ENCODE measurements around the gene ARHGAP5. TPM values are rescaled to one million over a fixed set of nuclear protein-coding genes. Genes with fewer than 3 reads are reported as not detected.

The ARHGAP5 gene
- total and polyA plus RNA-seq, 2 experiments from 2014 or later, result 22.1 to 72.6 TPM

DNA sequence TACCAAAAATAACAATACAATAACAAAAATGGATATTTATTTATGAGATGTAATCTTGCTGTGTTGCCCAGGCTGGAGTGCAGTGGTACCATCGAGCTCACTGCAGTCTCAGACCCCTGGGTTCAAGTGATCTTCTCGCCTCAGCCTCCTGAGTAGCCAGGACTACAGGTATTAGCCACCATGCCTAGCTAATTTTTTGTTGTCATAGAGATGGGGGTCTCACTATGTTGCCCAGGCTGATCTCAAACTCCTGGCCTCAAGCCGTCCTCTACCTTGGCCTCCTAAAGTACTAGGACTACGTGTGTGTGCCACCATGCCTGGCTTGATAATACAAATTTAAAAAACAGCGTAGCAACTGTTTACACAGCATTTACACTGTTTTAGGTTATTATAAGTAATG is 23.1 kb downstream of the ARHGAP5 start:
- Histone ChIP-seq H3K27ac (ENCODE audit: low read depth) (no peak overlapping the region), H2AFZ (no peak overlapping the region), H4K20me1 (replicated peaks; ENCODE audit: insufficient read depth) (peaks cover 8% of the 10 kb centered on the region), H3K4me3 (no peak overlapping the region), H3K79me2 (replicated peaks; ENCODE audit: insufficient read depth) (peaks cover 92% of the 10 kb centered on the region), H3K4me1 (ENCODE audit: insufficient read depth) (no peaks in the 10 kb centered on the region), H3K4me2 (no peak overlapping the region), H3K27me3 (ENCODE audit: insufficient read depth) (no peaks in the 10 kb centered on the region), H3F3A (replicated peaks; ENCODE audit: low read depth) (no peaks in the 10 kb centered on the region), H3K36me3 (ENCODE audit: insufficient read depth) (no peaks in the 10 kb centered on the region), H3K9me2 (ENCODE audit: insufficient read depth) (no peaks in the 10 kb centered on the region)
- no peak overlapping the region for H3K4me3 Mint-ChIP-seq
- DNase-seq (ENCODE audit: low spot score) (no peak), ATAC-seq (no peak)
- TF ChIP-seq, protein P1, sequence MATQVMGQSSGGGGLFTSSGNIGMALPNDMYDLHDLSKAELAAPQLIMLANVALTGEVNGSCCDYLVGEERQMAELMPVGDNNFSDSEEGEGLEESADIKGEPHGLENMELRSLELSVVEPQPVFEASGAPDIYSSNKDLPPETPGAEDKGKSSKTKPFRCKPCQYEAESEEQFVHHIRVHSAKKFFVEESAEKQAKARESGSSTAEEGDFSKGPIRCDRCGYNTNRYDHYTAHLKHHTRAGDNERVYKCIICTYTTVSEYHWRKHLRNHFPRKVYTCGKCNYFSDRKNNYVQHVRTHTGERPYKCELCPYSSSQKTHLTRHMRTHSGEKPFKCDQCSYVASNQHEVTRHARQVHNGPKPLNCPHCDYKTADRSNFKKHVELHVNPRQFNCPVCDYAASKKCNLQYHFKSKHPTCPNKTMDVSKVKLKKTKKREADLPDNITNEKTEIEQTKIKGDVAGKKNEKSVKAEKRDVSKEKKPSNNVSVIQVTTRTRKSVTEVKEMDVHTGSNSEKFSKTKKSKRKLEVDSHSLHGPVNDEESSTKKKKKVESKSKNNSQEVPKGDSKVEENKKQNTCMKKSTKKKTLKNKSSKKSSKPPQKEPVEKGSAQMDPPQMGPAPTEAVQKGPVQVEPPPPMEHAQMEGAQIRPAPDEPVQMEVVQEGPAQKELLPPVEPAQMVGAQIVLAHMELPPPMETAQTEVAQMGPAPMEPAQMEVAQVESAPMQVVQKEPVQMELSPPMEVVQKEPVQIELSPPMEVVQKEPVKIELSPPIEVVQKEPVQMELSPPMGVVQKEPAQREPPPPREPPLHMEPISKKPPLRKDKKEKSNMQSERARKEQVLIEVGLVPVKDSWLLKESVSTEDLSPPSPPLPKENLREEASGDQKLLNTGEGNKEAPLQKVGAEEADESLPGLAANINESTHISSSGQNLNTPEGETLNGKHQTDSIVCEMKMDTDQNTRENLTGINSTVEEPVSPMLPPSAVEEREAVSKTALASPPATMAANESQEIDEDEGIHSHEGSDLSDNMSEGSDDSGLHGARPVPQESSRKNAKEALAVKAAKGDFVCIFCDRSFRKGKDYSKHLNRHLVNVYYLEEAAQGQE (IDR thresholded peaks at IDR 0.05; ENCODE audit: unreplicated experiment), result no peak
- no peak for TF ChIP-seq POLR2AphosphoS5 (IDR thresholded peaks at IDR 0.05; ENCODE audit: low read depth)
- TF ChIP-seq NANOG (IDR thresholded peaks at IDR 0.05; ENCODE audit: borderline replicate concordance), result no peak
- no peaks in the 10 kb centered on the region for H3K9me3 Mint-ChIP-seq
- H3K36me3 Mint-ChIP-seq (ENCODE audit: low read depth), result peaks cover 4% of the 10 kb centered on the region; the same call in 2 of the 3 replicates
- H3K27ac Mint-ChIP-seq, result no peak overlapping the region
- H3K4me1 Mint-ChIP-seq, result no peaks in the 10 kb centered on the region
- no peaks in the 10 kb centered on the region for H3K27me3 Mint-ChIP-seq (ENCODE audit: insufficient read depth, low read depth, poor library complexity)

DNA sequence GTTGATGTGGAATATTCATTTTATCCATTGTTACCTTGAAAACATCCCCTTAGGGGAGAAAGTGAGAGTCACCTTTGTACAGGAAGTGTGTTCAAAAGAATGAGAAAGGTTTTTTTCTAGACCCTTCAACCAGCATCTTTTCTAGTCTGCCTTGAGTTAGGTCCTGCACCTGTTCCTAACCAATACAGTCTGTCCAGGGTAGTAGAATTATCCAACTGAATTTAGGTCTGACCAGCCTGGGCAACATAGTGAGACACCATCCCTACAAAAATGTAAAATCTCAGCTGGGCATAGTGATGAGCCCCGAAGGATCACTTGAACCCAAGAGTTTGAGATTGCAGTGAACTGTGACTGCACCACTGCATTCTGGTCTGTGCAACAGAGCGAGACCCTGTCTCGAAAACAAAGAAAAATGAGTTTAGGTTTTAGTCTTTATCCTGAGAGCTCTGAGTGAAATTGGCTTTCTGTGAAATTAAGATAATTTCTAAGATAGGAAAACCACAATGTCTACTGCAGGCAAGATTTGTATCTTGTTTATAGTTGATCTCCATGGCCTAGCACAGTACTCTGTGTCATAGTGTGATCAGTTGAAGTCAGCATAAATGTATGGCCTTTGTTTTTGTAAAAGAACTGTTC is 25.2 kb downstream of the ARHGAP5 start:
- DNase-seq (ENCODE audit: low spot score), result no peak
- ATAC-seq, result no peak
- no peak overlapping the region for H3K27ac Mint-ChIP-seq
- TF ChIP-seq ZNF114 (CRISPR knock-in tag; IDR thresholded peaks at IDR 0.05), result no peak
- TF ChIP-seq, protein P2, sequence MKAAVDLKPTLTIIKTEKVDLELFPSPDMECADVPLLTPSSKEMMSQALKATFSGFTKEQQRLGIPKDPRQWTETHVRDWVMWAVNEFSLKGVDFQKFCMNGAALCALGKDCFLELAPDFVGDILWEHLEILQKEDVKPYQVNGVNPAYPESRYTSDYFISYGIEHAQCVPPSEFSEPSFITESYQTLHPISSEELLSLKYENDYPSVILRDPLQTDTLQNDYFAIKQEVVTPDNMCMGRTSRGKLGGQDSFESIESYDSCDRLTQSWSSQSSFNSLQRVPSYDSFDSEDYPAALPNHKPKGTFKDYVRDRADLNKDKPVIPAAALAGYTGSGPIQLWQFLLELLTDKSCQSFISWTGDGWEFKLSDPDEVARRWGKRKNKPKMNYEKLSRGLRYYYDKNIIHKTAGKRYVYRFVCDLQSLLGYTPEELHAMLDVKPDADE (IDR thresholded peaks at IDR 0.05), result no peak
- TF ChIP-seq, protein P1 (IDR thresholded peaks at IDR 0.05; ENCODE audit: unreplicated experiment), result no peak
- TF ChIP-seq, protein P3, sequence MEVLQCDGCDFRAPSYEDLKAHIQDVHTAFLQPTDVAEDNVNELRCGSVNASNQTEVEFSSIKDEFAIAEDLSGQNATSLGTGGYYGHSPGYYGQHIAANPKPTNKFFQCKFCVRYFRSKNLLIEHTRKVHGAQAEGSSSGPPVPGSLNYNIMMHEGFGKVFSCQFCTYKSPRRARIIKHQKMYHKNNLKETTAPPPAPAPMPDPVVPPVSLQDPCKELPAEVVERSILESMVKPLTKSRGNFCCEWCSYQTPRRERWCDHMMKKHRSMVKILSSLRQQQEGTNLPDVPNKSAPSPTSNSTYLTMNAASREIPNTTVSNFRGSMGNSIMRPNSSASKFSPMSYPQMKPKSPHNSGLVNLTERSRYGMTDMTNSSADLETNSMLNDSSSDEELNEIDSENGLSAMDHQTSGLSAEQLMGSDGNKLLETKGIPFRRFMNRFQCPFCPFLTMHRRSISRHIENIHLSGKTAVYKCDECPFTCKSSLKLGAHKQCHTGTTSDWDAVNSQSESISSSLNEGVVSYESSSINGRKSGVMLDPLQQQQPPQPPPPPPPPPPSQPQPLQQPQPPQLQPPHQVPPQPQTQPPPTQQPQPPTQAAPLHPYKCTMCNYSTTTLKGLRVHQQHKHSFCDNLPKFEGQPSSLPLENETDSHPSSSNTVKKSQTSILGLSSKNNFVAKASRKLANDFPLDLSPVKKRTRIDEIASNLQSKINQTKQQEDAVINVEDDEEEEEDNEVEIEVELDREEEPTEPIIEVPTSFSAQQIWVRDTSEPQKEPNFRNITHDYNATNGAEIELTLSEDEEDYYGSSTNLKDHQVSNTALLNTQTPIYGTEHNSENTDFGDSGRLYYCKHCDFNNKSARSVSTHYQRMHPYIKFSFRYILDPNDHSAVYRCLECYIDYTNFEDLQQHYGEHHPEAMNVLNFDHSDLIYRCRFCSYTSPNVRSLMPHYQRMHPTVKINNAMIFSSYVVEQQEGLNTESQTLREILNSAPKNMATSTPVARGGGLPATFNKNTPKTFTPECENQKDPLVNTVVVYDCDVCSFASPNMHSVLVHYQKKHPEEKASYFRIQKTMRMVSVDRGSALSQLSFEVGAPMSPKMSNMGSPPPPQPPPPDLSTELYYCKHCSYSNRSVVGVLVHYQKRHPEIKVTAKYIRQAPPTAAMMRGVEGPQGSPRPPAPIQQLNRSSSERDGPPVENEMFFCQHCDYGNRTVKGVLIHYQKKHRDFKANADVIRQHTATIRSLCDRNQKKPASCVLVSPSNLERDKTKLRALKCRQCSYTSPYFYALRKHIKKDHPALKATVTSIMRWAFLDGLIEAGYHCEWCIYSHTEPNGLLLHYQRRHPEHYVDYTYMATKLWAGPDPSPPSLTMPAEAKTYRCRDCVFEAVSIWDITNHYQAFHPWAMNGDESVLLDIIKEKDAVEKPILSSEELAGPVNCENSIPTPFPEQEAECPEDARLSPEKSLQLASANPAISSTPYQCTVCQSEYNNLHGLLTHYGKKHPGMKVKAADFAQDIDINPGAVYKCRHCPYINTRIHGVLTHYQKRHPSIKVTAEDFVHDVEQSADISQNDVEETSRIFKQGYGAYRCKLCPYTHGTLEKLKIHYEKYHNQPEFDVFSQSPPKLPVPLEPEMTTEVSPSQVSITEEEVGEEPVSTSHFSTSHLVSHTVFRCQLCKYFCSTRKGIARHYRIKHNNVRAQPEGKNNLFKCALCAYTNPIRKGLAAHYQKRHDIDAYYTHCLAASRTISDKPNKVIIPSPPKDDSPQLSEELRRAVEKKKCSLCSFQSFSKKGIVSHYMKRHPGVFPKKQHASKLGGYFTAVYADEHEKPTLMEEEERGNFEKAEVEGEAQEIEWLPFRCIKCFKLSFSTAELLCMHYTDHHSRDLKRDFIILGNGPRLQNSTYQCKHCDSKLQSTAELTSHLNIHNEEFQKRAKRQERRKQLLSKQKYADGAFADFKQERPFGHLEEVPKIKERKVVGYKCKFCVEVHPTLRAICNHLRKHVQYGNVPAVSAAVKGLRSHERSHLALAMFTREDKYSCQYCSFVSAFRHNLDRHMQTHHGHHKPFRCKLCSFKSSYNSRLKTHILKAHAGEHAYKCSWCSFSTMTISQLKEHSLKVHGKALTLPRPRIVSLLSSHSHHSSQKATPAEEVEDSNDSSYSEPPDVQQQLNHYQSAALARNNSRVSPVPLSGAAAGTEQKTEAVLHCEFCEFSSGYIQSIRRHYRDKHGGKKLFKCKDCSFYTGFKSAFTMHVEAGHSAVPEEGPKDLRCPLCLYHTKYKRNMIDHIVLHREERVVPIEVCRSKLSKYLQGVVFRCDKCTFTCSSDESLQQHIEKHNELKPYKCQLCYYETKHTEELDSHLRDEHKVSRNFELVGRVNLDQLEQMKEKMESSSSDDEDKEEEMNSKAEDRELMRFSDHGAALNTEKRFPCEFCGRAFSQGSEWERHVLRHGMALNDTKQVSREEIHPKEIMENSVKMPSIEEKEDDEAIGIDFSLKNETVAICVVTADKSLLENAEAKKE (CRISPR knock-in tag; IDR thresholded peaks at IDR 0.05), result no peak

More for the DNA sequence above, 25.2 kb downstream of the ARHGAP5 start:
- no peaks in the 10 kb centered on the region for H3K27me3 Mint-ChIP-seq (ENCODE audit: insufficient read depth, low read depth, poor library complexity)
- Histone ChIP-seq H2AFZ (no peak overlapping the region), H3K27ac (ENCODE audit: low read depth) (no peak overlapping the region; the same call in 1 of the 2 replicates), H3K4me1 (ENCODE audit: insufficient read depth) (no peaks in the 10 kb centered on the region), H3F3A (replicated peaks; ENCODE audit: low read depth) (no peaks in the 10 kb centered on the region), H3K79me2 (replicated peaks; ENCODE audit: insufficient read depth) (peaks cover 98% of the 10 kb centered on the region), H4K20me1 (replicated peaks; ENCODE audit: insufficient read depth) (peaks cover 14% of the 10 kb centered on the region), H3K27me3 (ENCODE audit: insufficient read depth) (no peaks in the 10 kb centered on the region), H3K36me3 (ENCODE audit: insufficient read depth) (no peaks in the 10 kb centered on the region), H3K4me2 (no peak overlapping the region), H3K9me2 (ENCODE audit: insufficient read depth) (no peaks in the 10 kb centered on the region), H3K4me3 (no peak overlapping the region)
- H3K4me1 Mint-ChIP-seq, result no peaks in the 10 kb centered on the region
- no peak overlapping the region for H3K4me3 Mint-ChIP-seq
- H3K9me3 Mint-ChIP-seq, result no peaks in the 10 kb centered on the region
- H3K36me3 Mint-ChIP-seq (ENCODE audit: low read depth), result peaks cover 4% of the 10 kb centered on the region; the same call in 2 of the 3 replicates
